K562 (cell line): ENCODE results near the gene VWA5B1. TPM values are rescaled to one million over a fixed set of nuclear protein-coding genes. Genes with fewer than 3 reads are reported as not detected.

Source experiments
- ATAC-seq: fragments of 200-7000 bp; cut with Tn5 transposase; 3 replicates; pipeline ENCODE4 v1.9.1; 2020; ENCODE audit warnings: moderate library complexity
- BruUV-seq: library from RNA; stranded (reverse); fragments of 400-500 nt; replicated peaks from 2 replicates; lab custom pipeline; 2021; lab: Mats Ljungman, UMichigan
- CTCF ChIA-PET: fragments of 300-600 bp; formaldehyde crosslinking; extraction: SDS; loops from one replicate; lab custom pipeline; 2021; ENCODE audit warnings: low intra/inter-chr PET ratio; lab: Yijun Ruan, JAX
- POLR2A ChIA-PET: fragments of 300-600, 350-650 bp; sonication (Branson Sonifier 250); formaldehyde crosslinking; extraction: SDS; loops from one replicate; lab custom pipeline; 2021; ENCODE audit warnings: antibody characterized with exemption, inconsistent platforms; lab: Yijun Ruan, JAX
- DNase-seq, 4 experiments: peaks; one replicate each; pipeline versions ENCODE4 v3.0.0 to v3.0.0-alpha.2; 2011 to 2018; ENCODE audit warnings: low spot score in 3 of 4, mixed read lengths in 3 of 4; ENCODE audit errors: extremely low read depth in 1 of 4
- FAIRE-seq: peaks from 2 replicates; lab custom pipeline; 2011; peaks lifted over from hg19 to GRCh38; lab: Jason Lieb, UNC
- H2AFZ ChIP-seq: 2 replicates; pipeline ENCODE4 v1.6.0; 2011; ENCODE audit warnings: low read depth, low read length, control low read depth, inconsistent platforms
- H3K27ac ChIP-seq: fragments of 200-600 bp; 3 replicates; pipeline ENCODE4 v1.8.0; 2011; ENCODE audit warnings: low read depth, mild to moderate bottlenecking, control low read depth, inconsistent platforms, low read length, moderate library complexity, mixed read lengths; ENCODE audit errors: extremely low read depth
- H3K27me3 ChIP-seq, 2 experiments: fragments of 300-600 bp in 1 of 2; 2 replicates in 1 of 2; 3 replicates in 1 of 2; pipeline versions ENCODE4 v1.6.0 to v1.8.0; 2011; ENCODE audit warnings: inconsistent platforms in 2 of 2, low read length in 2 of 2, mild to moderate bottlenecking in 1 of 2, mixed read lengths in 1 of 2, moderate library complexity in 1 of 2; ENCODE audit not compliant: control insufficient read depth in 2 of 2, insufficient read depth in 2 of 2
- H3K36me3 ChIP-seq: fragments of 300-600 bp; 3 replicates; pipeline ENCODE4 v1.8.0; 2011; ENCODE audit warnings: mild to moderate bottlenecking, low read length, inconsistent platforms; ENCODE audit not compliant: control insufficient read depth, insufficient read depth
- H3K4me1 ChIP-seq, 2 experiments: fragments of 200-600 bp in 1 of 2; replicated peaks in 1 of 2; 2 replicates in 1 of 2; 3 replicates in 1 of 2; pipeline versions ENCODE4 v1.5.1 to v1.8.0; 2011; ENCODE audit warnings: inconsistent platforms in 2 of 2, low read length in 2 of 2, mild to moderate bottlenecking in 1 of 2, mixed read lengths in 1 of 2, moderate library complexity in 1 of 2; ENCODE audit not compliant: control insufficient read depth in 2 of 2, insufficient read depth in 2 of 2
- H3K4me2 ChIP-seq: 2 replicates; pipeline ENCODE4 v1.6.1; 2011; ENCODE audit warnings: low read length, control low read depth, inconsistent platforms, mixed read lengths; ENCODE audit not compliant: insufficient read depth
- H3K4me3 ChIP-seq: fragments of 200-600 bp; sonication (generic), shearing (Covaris generic); 2 replicates; pipeline ENCODE4 v1.5.1; 2016; ENCODE audit warnings: control low read depth, inconsistent platforms
- H3K79me2 ChIP-seq: fragments of 200-600 bp; 3 replicates; pipeline ENCODE4 v1.8.0; 2011; ENCODE audit warnings: low read length, inconsistent platforms; ENCODE audit not compliant: control insufficient read depth, insufficient read depth
- H3K9ac ChIP-seq, 2 experiments: 2 replicates each; pipeline versions ENCODE4 v1.6.0 to v1.6.1; 2011; ENCODE audit warnings: low read depth in 2 of 2, low read length in 2 of 2, control low read depth in 1 of 2, inconsistent platforms in 1 of 2, mild to moderate bottlenecking in 1 of 2, mixed read lengths in 1 of 2; ENCODE audit not compliant: insufficient read depth in 1 of 2
- H3K9me1 ChIP-seq: one replicate; pipeline ENCODE4 v1.6.0; 2011; ENCODE audit warnings: inconsistent platforms, mild to moderate bottlenecking, low read length, moderate library complexity; ENCODE audit not compliant: control insufficient read depth, insufficient read depth
- H3K9me3 ChIP-seq: replicated peaks from 2 replicates; pipeline ENCODE4 v1.5.1; 2011; ENCODE audit warnings: low read depth, low read length, inconsistent platforms; ENCODE audit not compliant: control insufficient read depth, insufficient read depth
- H4K20me1 ChIP-seq: replicated peaks from 2 replicates; pipeline ENCODE4 v1.6.1; 2011; ENCODE audit warnings: low read length, inconsistent platforms, mixed read lengths; ENCODE audit not compliant: control insufficient read depth, insufficient read depth
- CHD1 ChIP-seq: fragments of 200-600 bp; sonication (generic); IDR thresholded peaks from one replicate; pipeline ENCODE4 v1.6.1; 2012; ENCODE audit warnings: mild to moderate bottlenecking, moderate library complexity, low read length, inconsistent platforms
- CLOCK ChIP-seq: fragments of 250-450 bp; sonication (Bioruptor Pico); IDR thresholded peaks from 2 replicates; pipeline ENCODE4 v1.4.0; 2020; ENCODE audit warnings: mild to moderate bottlenecking, moderate library complexity, borderline replicate concordance
- NR3C1 ChIP-seq: sonication (generic); formaldehyde crosslinking; IDR thresholded peaks from 2 replicates; pipeline ENCODE4 v1.8.1; 2022; ENCODE audit warnings: missing genetic modification reagents
- PKNOX1 ChIP-seq: fragments of 450-650 bp; IDR thresholded peaks from 2 replicates; pipeline ENCODE4 v1.6.1; 2016
- SMARCA4 ChIP-seq: fragments of 450-650 bp; IDR thresholded peaks from 2 replicates; pipeline ENCODE4 v1.6.1; 2016
- WGBS: fragments of 100-300 bp; shearing (Covaris generic); methylation state at CpG from one replicate; pipeline ENCODE4 v1.1.6; 2016; ENCODE audit warnings: low coverage, mixed read lengths; ENCODE audit not compliant: insufficient coverage; ENCODE audit errors: missing lambda C conversion rate; 5-methylcytosine and 5-hydroxymethylcytosine counted together
- in situ Hi-C: fragments of 300-500 bp; cut with MboI; formaldehyde crosslinking; loops from 4 replicates; pipeline ENCODE4 v1.15.0; 2018; ENCODE audit warnings: inconsistent platforms, mixed read lengths
- intact Hi-C: fragments of 100-400 bp; cut with micrococcal nuclease; formaldehyde crosslinking; loops from 2 replicates; pipeline ENCODE4 v1.14.2; 2022
- polyA plus RNA-seq, 8 experiments: library from polyadenylated mRNA; depleted of rRNA in 4 of 8; stranded (reverse) in 5 of 8; unstranded in 3 of 8; fragments of >200 nt; fragmentation: Nextera tagmentation in 2 of 8; fragmentation: Illumina TruSeq in 1 of 8; extraction: Ambion mirVana in 2 of 8; extraction: Trizol in 1 of 8; gene quantifications; 2 replicates each; pipeline versions ENCODE4 v1.2.1 to v1.2.3, GENCODE V29; 2011 to 2014; ENCODE audit warnings: inconsistent platforms in 1 of 8, missing spikeins in 1 of 8
- total RNA-seq, 7 experiments: library from RNA; depleted of rRNA in 6 of 7; stranded (reverse); fragments of >200 nt in 6 of 7; fragmentation: Illumina TruSeq in 2 of 7; extraction: Trizol in 2 of 7; gene quantifications; 2 replicates each; pipeline versions ENCODE4 v1.2.1 to v1.2.3, GENCODE V29; 2011 to 2021; ENCODE audit warnings: low replicate concordance in 1 of 7
- TF ChIP-seq, protein P1 (sequence below): fragments of 250-450 bp; sonication (Bioruptor Pico); IDR thresholded peaks from 2 replicates; pipeline ENCODE4 v1.8.0; 2022; ENCODE audit warnings: moderate library complexity, mild to moderate bottlenecking, inconsistent platforms
- TF ChIP-seq, protein P2 (sequence below): fragments of 250-450 bp; sonication (Bioruptor Pico); IDR thresholded peaks from 2 replicates; pipeline ENCODE4 v1.8.0; 2021; ENCODE audit warnings: moderate library complexity, mild to moderate bottlenecking, inconsistent platforms
- TF ChIP-seq, protein P3 (sequence below): fragments of 250-450 bp; sonication (Bioruptor Pico); IDR thresholded peaks from 2 replicates; pipeline ENCODE4 v1.8.0; 2022; ENCODE audit warnings: moderate library complexity, mild to moderate bottlenecking, inconsistent platforms

The VWA5B1 gene
- total and polyA plus RNA-seq, 9 of the 15 experiments (the other 6 are each of a cell fraction or from before 2014, with no cell fraction given): not detected

DNA sequence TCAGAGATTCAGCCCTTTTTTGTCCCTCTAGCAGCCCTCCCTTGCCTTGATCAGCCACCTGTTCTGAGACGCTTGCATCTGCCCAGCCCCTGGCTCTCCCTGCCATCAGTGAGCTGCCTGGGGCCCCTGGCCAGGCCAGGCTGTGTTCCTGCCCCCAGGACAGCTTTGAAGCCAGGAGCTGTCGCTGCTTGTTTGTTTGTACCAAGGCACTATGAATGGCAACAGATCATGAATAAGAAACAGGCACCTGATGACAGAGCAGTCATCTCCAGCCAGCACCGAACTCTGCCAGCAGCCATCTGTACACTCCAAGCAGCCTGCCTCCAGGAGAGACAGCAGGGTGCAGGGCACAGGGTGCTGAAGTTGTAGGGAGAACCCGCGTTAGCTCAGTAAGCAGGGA, 8.1 kb upstream of the VWA5B1 start:
- Histone ChIP-seq H3K4me1 (no peaks in the 10 kb centered on the region), H3K9ac (no peak overlapping the region), H3K27ac (no peak overlapping the region), H3K9me3 (no peaks in the 10 kb centered on the region), H3K4me2 (no peak overlapping the region), H3K4me3 (no peak overlapping the region), H3K36me3 (no peaks in the 10 kb centered on the region), H3K27me3 (peaks cover 11 to 21% of the 10 kb centered on the region in 2 experiments; a peak in 4 of 5 replicates), H3K9me1 (no peaks in the 10 kb centered on the region), H4K20me1 (no peaks in the 10 kb centered on the region), H3K79me2 (no peaks in the 10 kb centered on the region), H2AFZ (no peak overlapping the region)
- in situ Hi-C loops (no loop called here), intact Hi-C loops (no loop called here)
- 0% methylated on average over 5 of the region's 5 CpGs for WGBS
- no TSS peak for BruUV-seq
- TF ChIP-seq, protein P1, sequence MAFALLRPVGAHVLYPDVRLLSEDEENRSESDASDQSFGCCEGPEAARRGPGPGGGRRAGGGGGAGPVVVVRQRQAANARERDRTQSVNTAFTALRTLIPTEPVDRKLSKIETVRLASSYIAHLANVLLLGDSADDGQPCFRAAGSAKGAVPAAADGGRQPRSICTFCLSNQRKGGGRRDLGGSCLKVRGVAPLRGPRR (CRISPR knock-in tag): no peak
- TF ChIP-seq CLOCK (CRISPR knock-in tag) (no peak), PKNOX1 (no peak), NR3C1 (CRISPR knock-in tag) (no peak), CHD1 (no peak), SMARCA4 (no peak)
- TF ChIP-seq, protein P2, sequence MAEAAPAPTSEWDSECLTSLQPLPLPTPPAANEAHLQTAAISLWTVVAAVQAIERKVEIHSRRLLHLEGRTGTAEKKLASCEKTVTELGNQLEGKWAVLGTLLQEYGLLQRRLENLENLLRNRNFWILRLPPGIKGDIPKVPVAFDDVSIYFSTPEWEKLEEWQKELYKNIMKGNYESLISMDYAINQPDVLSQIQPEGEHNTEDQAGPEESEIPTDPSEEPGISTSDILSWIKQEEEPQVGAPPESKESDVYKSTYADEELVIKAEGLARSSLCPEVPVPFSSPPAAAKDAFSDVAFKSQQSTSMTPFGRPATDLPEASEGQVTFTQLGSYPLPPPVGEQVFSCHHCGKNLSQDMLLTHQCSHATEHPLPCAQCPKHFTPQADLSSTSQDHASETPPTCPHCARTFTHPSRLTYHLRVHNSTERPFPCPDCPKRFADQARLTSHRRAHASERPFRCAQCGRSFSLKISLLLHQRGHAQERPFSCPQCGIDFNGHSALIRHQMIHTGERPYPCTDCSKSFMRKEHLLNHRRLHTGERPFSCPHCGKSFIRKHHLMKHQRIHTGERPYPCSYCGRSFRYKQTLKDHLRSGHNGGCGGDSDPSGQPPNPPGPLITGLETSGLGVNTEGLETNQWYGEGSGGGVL (CRISPR knock-in tag): no peak
- TF ChIP-seq, protein P3, sequence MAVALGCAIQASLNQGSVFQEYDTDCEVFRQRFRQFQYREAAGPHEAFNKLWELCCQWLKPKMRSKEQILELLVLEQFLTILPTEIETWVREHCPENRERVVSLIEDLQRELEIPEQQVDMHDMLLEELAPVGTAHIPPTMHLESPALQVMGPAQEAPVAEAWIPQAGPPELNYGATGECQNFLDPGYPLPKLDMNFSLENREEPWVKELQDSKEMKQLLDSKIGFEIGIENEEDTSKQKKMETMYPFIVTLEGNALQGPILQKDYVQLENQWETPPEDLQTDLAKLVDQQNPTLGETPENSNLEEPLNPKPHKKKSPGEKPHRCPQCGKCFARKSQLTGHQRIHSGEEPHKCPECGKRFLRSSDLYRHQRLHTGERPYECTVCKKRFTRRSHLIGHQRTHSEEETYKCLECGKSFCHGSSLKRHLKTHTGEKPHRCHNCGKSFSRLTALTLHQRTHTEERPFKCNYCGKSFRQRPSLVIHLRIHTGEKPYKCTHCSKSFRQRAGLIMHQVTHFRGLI: no peak
- no peak for FAIRE-seq
- POLR2A ChIA-PET: interaction anchor here (0.6 kb wide), 1 partner anchor 487 kb away, joined by 5 read pairs; no protein-coding TSS in a partner anchor
- ATAC-seq: no peak
- DNase-seq: no peak
- CTCF ChIA-PET: no interaction called here
